ENCODE data around the gene RAD51B. TPM values are rescaled to one million over a fixed set of nuclear protein-coding genes. Genes with fewer than 3 reads are reported as not detected.

Gene RAD51B
- polyA plus RNA-seq, 1 donor (not counting 4 experiments of a cell fraction or from before 2014, with no cell fraction given), result 13.3 TPM

- dilution Hi-C loops (cut with MboI; ENCODE audit: extremely low pct_ligation_motif_present, low sequenced_read_pairs), result no loop called here
- peaks cover 4% of the 10 kb centered on the region for H3K4me1 ChIP-seq (ENCODE audit: control insufficient read depth, extremely low read depth, insufficient read depth, low read length)
- H3K27ac ChIP-seq (ENCODE audit: control insufficient read depth, insufficient read depth, low read length), result no peak overlapping the region
Measured at GRCh38 chr14:68394764-68395143, 575.2 kb downstream of the RAD51B start.

GRCh38 chr14:68395604-68396003 lies 576.0 kb downstream of the RAD51B start:
- Histone ChIP-seq H3K27ac (ENCODE audit: control insufficient read depth, insufficient read depth, low read length) (no peak overlapping the region), H3K9me3 (ENCODE audit: control insufficient read depth, low read depth, low read length) (no peaks in the 10 kb centered on the region), H3K36me3 (ENCODE audit: control insufficient read depth in 2 of 2, extremely low read depth in 1 of 2, insufficient read depth in 2 of 2, low read length in 2 of 2) (no peaks in the 10 kb centered on the region), H2AFZ (ENCODE audit: control insufficient read depth, low read length) (no peak overlapping the region), H3K4me3 (ENCODE audit: control insufficient read depth in 2 of 3, extremely low read depth in 1 of 3, insufficient read depth in 2 of 3, low read depth in 1 of 3, low read length in 3 of 3) (no peak overlapping the region), H3K4me2 (ENCODE audit: control insufficient read depth, extremely low read depth, insufficient read depth, low read depth, low read length) (no peak overlapping the region), H3K79me2 (ENCODE audit: control insufficient read depth, insufficient read depth, low read length) (no peaks in the 10 kb centered on the region), H3K4me1 (ENCODE audit: control insufficient read depth, extremely low read depth, insufficient read depth, low read length) (peaks cover 7% of the 10 kb centered on the region), H3K9ac (ENCODE audit: control insufficient read depth, extremely low read depth, insufficient read depth, low read length) (no peak overlapping the region), H3K27me3 (ENCODE audit: control insufficient read depth, extremely low read depth, insufficient read depth, low read length) (no peaks in the 10 kb centered on the region), H4K20me1 (ENCODE audit: control insufficient read depth, extremely low read depth, insufficient read depth, low read length) (no peaks in the 10 kb centered on the region), H3K9me1 (ENCODE audit: control insufficient read depth, extremely low read depth, insufficient read depth, low read length) (no peaks in the 10 kb centered on the region)
- dilution Hi-C loops (cut with MboI; ENCODE audit: extremely low pct_ligation_motif_present, low sequenced_read_pairs), result no loop called here
- DNase-seq (ENCODE audit: low read depth, low spot score) (no peak), FAIRE-seq (no peak)
- TF ChIP-seq EZH2 (IDR thresholded peaks at IDR 0.05; ENCODE audit: low read length) (no peak), CTCF (optimal IDR thresholded peaks at IDR 0.05 in 1 of 3, IDR thresholded peaks at IDR 0.05 in 1 of 3, conservative IDR thresholded peaks at IDR 0.05 in 1 of 3; ENCODE audit: extremely low read depth in 1 of 3, insufficient read depth in 2 of 3, low read length in 3 of 3) (no peak)

More at GRCh38 chr14:68394764-68395143, 575.2 kb downstream of the RAD51B start:
- TF ChIP-seq CTCF (optimal IDR thresholded peaks at IDR 0.05 in 1 of 3, IDR thresholded peaks at IDR 0.05 in 1 of 3, conservative IDR thresholded peaks at IDR 0.05 in 1 of 3; ENCODE audit: extremely low read depth in 1 of 3, insufficient read depth in 2 of 3, low read length in 3 of 3) (no peak), EZH2 (IDR thresholded peaks at IDR 0.05; ENCODE audit: low read length) (no peak)
- H3K9ac ChIP-seq (ENCODE audit: control insufficient read depth, extremely low read depth, insufficient read depth, low read length), result no peak overlapping the region
- FAIRE-seq (no peak), DNase-seq (ENCODE audit: low read depth, low spot score) (no peak)
- H3K9me3 ChIP-seq (ENCODE audit: control insufficient read depth, low read depth, low read length), result no peaks in the 10 kb centered on the region
- H3K9me1 ChIP-seq (ENCODE audit: control insufficient read depth, extremely low read depth, insufficient read depth, low read length), result no peaks in the 10 kb centered on the region
- H3K4me3 ChIP-seq (ENCODE audit: control insufficient read depth in 2 of 3, extremely low read depth in 1 of 3, insufficient read depth in 2 of 3, low read depth in 1 of 3, low read length in 3 of 3), result no peak overlapping the region
- no peaks in the 10 kb centered on the region for H4K20me1 ChIP-seq (ENCODE audit: control insufficient read depth, extremely low read depth, insufficient read depth, low read length)
- no peak overlapping the region for H3K4me2 ChIP-seq (ENCODE audit: control insufficient read depth, extremely low read depth, insufficient read depth, low read depth, low read length)
- no peak overlapping the region for H2AFZ ChIP-seq (ENCODE audit: control insufficient read depth, low read length)
- no peaks in the 10 kb centered on the region for H3K27me3 ChIP-seq (ENCODE audit: control insufficient read depth, extremely low read depth, insufficient read depth, low read length)
- H3K79me2 ChIP-seq (ENCODE audit: control insufficient read depth, insufficient read depth, low read length), result no peaks in the 10 kb centered on the region
- H3K36me3 ChIP-seq (ENCODE audit: control insufficient read depth in 2 of 2, extremely low read depth in 1 of 2, insufficient read depth in 2 of 2, low read length in 2 of 2), result no peaks in the 10 kb centered on the region

All from keratinocyte (primary cell).